CD14-positive monocyte (primary cell): ENCODE results near the gene FAM177A1. TPM values are rescaled to one million over a fixed set of nuclear protein-coding genes. Genes with fewer than 3 reads are reported as not detected.

Experiments used
- DNase-seq, 3 donors: peaks; one replicate each; pipeline ENCODE4 v3.0.0-alpha.2; 2011 to 2022
- H2AFZ ChIP-seq: 2 replicates; pipeline ENCODE4 v1.6.0; 2012; ENCODE audit warnings: mild to moderate bottlenecking, low read depth, low read length, inconsistent platforms; ENCODE audit not compliant: insufficient read depth, poor library complexity, severe bottlenecking
- H3K27ac ChIP-seq, 2 donors: 1 replicate in 1 of 2; 2 replicates in 1 of 2; pipeline ENCODE4 v1.5.1; 2012 to 2013; ENCODE audit warnings: low read length in 2 of 2, control low read depth in 1 of 2, inconsistent platforms in 1 of 2, low read depth in 1 of 2, mild to moderate bottlenecking in 1 of 2
- H3K27me3 ChIP-seq, 2 donors: one replicate each; pipeline versions ENCODE4 v1.6.0 to v1.6.1; 2011 to 2013; ENCODE audit warnings: low read length in 2 of 2; ENCODE audit not compliant: control insufficient read depth in 2 of 2, insufficient read depth in 2 of 2
- H3K36me3 ChIP-seq, 2 donors: replicated peaks in 1 of 2; 1 replicate in 1 of 2; 2 replicates in 1 of 2; pipeline versions ENCODE4 v1.5.1 to v1.6.1; 2012 to 2013; ENCODE audit warnings: low read length in 2 of 2, control low read depth in 1 of 2, inconsistent platforms in 1 of 2, mild to moderate bottlenecking in 1 of 2; ENCODE audit not compliant: insufficient read depth in 2 of 2, control insufficient read depth in 1 of 2
- H3K4me1 ChIP-seq, 2 donors: 1 replicate in 1 of 2; 2 replicates in 1 of 2; pipeline versions ENCODE4 v1.5.1 to v1.6.1; 2012 to 2013; ENCODE audit warnings: low read length in 2 of 2, control low read depth in 1 of 2, inconsistent platforms in 1 of 2, mild to moderate bottlenecking in 1 of 2, moderate library complexity in 1 of 2; ENCODE audit not compliant: insufficient read depth in 2 of 2, control insufficient read depth in 1 of 2
- H3K4me2 ChIP-seq: replicated peaks from 2 replicates; pipeline ENCODE3; 2012; ENCODE audit warnings: low read length, moderate library complexity, mild to moderate bottlenecking; ENCODE audit not compliant: poor library complexity, severe bottlenecking; ENCODE audit errors: extremely low read depth
- H3K4me3 ChIP-seq, 3 experiments: fragments of 200-600 bp in 1 of 3; sonication (generic) in 1 of 3; replicated peaks in 1 of 3; 1 replicate in 2 of 3; 2 replicates in 1 of 3; pipeline ENCODE4 v1.5.1; 2011 to 2013; ENCODE audit warnings: low read length in 3 of 3, mild to moderate bottlenecking in 3 of 3, control low read depth in 2 of 3, low read depth in 2 of 3, inconsistent platforms in 1 of 3, moderate library complexity in 1 of 3
- H3K79me2 ChIP-seq: 2 replicates; pipeline ENCODE4 v1.6.0; 2012; ENCODE audit warnings: mild to moderate bottlenecking, control low read depth, inconsistent platforms, low read length, moderate library complexity; ENCODE audit not compliant: insufficient read depth
- H3K9ac ChIP-seq: 2 replicates; pipeline ENCODE4 v1.6.0; 2017; ENCODE audit warnings: low read length, mild to moderate bottlenecking; ENCODE audit not compliant: insufficient read depth, poor library complexity, severe bottlenecking
- H3K9me3 ChIP-seq, 2 donors: replicated peaks in 1 of 2; 1 replicate in 1 of 2; 2 replicates in 1 of 2; pipeline versions ENCODE4 v1.5.1 to v1.6.1; 2012 to 2013; ENCODE audit warnings: low read length in 2 of 2, control low read depth in 1 of 2; ENCODE audit not compliant: control insufficient read depth in 1 of 2, insufficient read depth in 1 of 2
- H4K20me1 ChIP-seq: 2 replicates; pipeline ENCODE4 v1.6.0; 2012; ENCODE audit warnings: mild to moderate bottlenecking, low read length, control low read depth, moderate library complexity; ENCODE audit not compliant: insufficient read depth
- H3K27ac Mint-ChIP-seq, 7 donors: one replicate each; pipeline ENCODE4 v1.8.0; 2020; ENCODE audit warnings: mild to moderate bottlenecking in 7 of 7, mixed read lengths in 7 of 7, moderate library complexity in 6 of 7, inconsistent platforms in 2 of 7
- H3K27me3 Mint-ChIP-seq, 3 donors: one replicate each; pipeline ENCODE4 v1.8.0; 2021 to 2022; ENCODE audit warnings: low read depth in 3 of 3, mild to moderate bottlenecking in 3 of 3, mixed read lengths in 3 of 3, moderate library complexity in 3 of 3, inconsistent platforms in 1 of 3
- H3K36me3 Mint-ChIP-seq, 2 donors: one replicate each; pipeline ENCODE4 v1.8.0; 2020; ENCODE audit warnings: mixed read lengths in 2 of 2, inconsistent platforms in 1 of 2, mild to moderate bottlenecking in 1 of 2
- H3K4me1 Mint-ChIP-seq: one replicate; pipeline ENCODE4 v1.8.0; 2020; ENCODE audit warnings: mild to moderate bottlenecking, mixed read lengths
- H3K4me3 Mint-ChIP-seq, 2 donors: one replicate each; pipeline ENCODE4 v1.8.0; 2020; ENCODE audit warnings: mild to moderate bottlenecking in 2 of 2, mixed read lengths in 2 of 2, moderate library complexity in 1 of 2
- H3K9me3 Mint-ChIP-seq, 7 donors: one replicate each; pipeline ENCODE4 v1.8.0; 2020 to 2022; ENCODE audit warnings: mixed read lengths in 7 of 7, mild to moderate bottlenecking in 6 of 7, moderate library complexity in 6 of 7, inconsistent platforms in 2 of 7
- CTCF ChIP-seq: fragments of 200-600 bp; IDR thresholded peaks from one replicate; pipeline ENCODE4 v1.8.0; 2022; ENCODE audit warnings: antibody characterized with exemption, mild to moderate bottlenecking
- WGBS: methylation state at CpG from one replicate; pipeline ENCODE4 v1.1.5; 2013; ENCODE audit warnings: missing lambda C conversion rate; ENCODE audit not compliant: insufficient coverage; 5-methylcytosine and 5-hydroxymethylcytosine counted together
- intact Hi-C, 2 donors: fragments of 100-400 bp; cut with micrococcal nuclease; formaldehyde crosslinking; loops; one replicate each; pipeline versions ENCODE4 v1.15.0 to v1.15.1; 2023
- polyA plus RNA-seq, 3 donors: library from polyadenylated mRNA; depleted of rRNA in 1 of 3; unstranded in 2 of 3; stranded (reverse) in 1 of 3; fragments of 300-500 nt in 2 of 3; fragments of >200 nt in 1 of 3; fragmentation: Illumina TruSeq in 2 of 3; gene quantifications; 1 replicate in 2 of 3; 2 replicates in 1 of 3; pipeline ENCODE4 v1.2.3, GENCODE V29; 2012 to 2021

FAM177A1 gene
- polyA plus RNA-seq, 3 donors, result 12.5 to 48.1 (median 29.4) TPM

- H3K36me3 ChIP-seq, result peaks cover 3 to 15% of the 10 kb centered on the region in 2 donors
- H3K9ac ChIP-seq, result no peak overlapping the region
- H3K9me3 ChIP-seq, result no peaks in the 10 kb centered on the region
- no peak for DNase-seq
- Mint-ChIP-seq H3K4me3 (no peak overlapping the region), H3K4me1 (peaks cover 45% of the 10 kb centered on the region), H3K9me3 (peaks cover 0 to 3% (median 0%) of the 10 kb centered on the region in 7 donors), H3K27ac (no peak overlapping the region), H3K36me3 (peaks cover 30 to 41% of the 10 kb centered on the region in 2 donors), H3K27me3 (peaks cover 0 to 2% (median 2%) of the 10 kb centered on the region in 3 donors)
- H3K27me3 ChIP-seq, result no peaks in the 10 kb centered on the region
- no CpG with 5 or more reads among the region's 1 CpG for WGBS
- intact Hi-C loops, result loop anchor here (5.0 to 10.0 kb wide), 9 partner anchors 77 to 691 kb away; partner anchors contain the start of genes PSMA6 (in 2 of the 2), FAM177A1 (in 1 of the 2), NFKBIA (in 1 of the 2) and SPTSSA (in 1 of the 2)
- no peak overlapping the region for H3K4me2 ChIP-seq
- no peak overlapping the region for H3K27ac ChIP-seq
- no peak overlapping the region for H3K4me3 ChIP-seq
- no peak overlapping the region for H2AFZ ChIP-seq
- peaks cover 68% of the 10 kb centered on the region for H3K79me2 ChIP-seq
- H4K20me1 ChIP-seq, result no peaks in the 10 kb centered on the region
- H3K4me1 ChIP-seq, result peaks cover 20 to 26% of the 10 kb centered on the region in 2 donors
- no peak for TF ChIP-seq CTCF
Measured at GRCh38 chr14:35124127-35124526, 78.1 kb downstream of the FAM177A1 start.

Other genes with a start within 250 kb of the FAM177A1 start
- gene BAZ1A, start 170.9 kb upstream of the FAM177A1 start, polyA plus RNA-seq, result 10 to 100 TPM in 2 of 3 donors, 1 to 10 TPM in 1; 7.3 to 25.5 (median 12.7) TPM
- 10 to 100 TPM; 24.9 to 33.6 (median 25.4) TPM for gene SRP54, start 63.3 kb upstream of the FAM177A1 start, polyA plus RNA-seq
- gene PPP2R3C, start 75.7 kb downstream of the FAM177A1 start, polyA plus RNA-seq, result 100 to 1,000 TPM in 2 of 3 donors, 10 to 100 TPM in 1; 21.4 to 131 (median 122) TPM
- gene PRORP, start 76.3 kb downstream of the FAM177A1 start, polyA plus RNA-seq, result 10 to 100 TPM; 10.7 to 22.2 (median 17.9) TPM
- 100 to 1,000 TPM; 144 to 572 (median 480) TPM for gene PSMA6, start 246.1 kb downstream of the FAM177A1 start, polyA plus RNA-seq